H1 (cell line): ENCODE measurements around the gene IGFBP1. TPM values are rescaled to one million over a fixed set of nuclear protein-coding genes. Genes with fewer than 3 reads are reported as not detected.

Experiments used
- CTCF ChIA-PET: fragments of 300-600 bp; sonication (Branson Sonifier 250); formaldehyde crosslinking; loops from one replicate; lab custom pipeline; 2021; ENCODE audit not compliant: partially characterized antibody; lab: Charles Lee
- POLR2A ChIA-PET: fragments of 300-600 bp; sonication (Branson Sonifier 250); formaldehyde crosslinking; loops from one replicate; lab custom pipeline; 2021; ENCODE audit warnings: inconsistent platforms; ENCODE audit not compliant: partially characterized antibody; lab: Charles Lee
- DNase-seq, 2 experiments: peaks; one replicate each; pipeline versions ENCODE4 v3.0.0 to v3.0.0-alpha.2; 2010 to 2022; ENCODE audit warnings: low spot score in 2 of 2, low read depth in 1 of 2, mixed read lengths in 1 of 2
- FAIRE-seq: peaks from 2 replicates; lab custom pipeline; 2011; peaks lifted over from hg19 to GRCh38; lab: Jason Lieb, UNC
- H2AFZ ChIP-seq: 2 replicates; pipeline ENCODE4 v1.8.1; 2012; ENCODE audit warnings: low read length, inconsistent platforms
- H2AK5ac ChIP-seq: 2 replicates; pipeline ENCODE4 v1.6.1; 2013; ENCODE audit warnings: low read depth, low read length
- H2BK120ac ChIP-seq: replicated peaks from 2 replicates; pipeline ENCODE3; 2013; ENCODE audit warnings: low read depth, low read length, inconsistent platforms
- H2BK12ac ChIP-seq: 2 replicates; pipeline ENCODE4 v1.6.1; 2013; ENCODE audit warnings: low read depth, low read length
- H2BK15ac ChIP-seq: 2 replicates; pipeline ENCODE4 v1.6.1; 2013; ENCODE audit warnings: low read length
- H2BK20ac ChIP-seq: 2 replicates; pipeline ENCODE4 v1.6.1; 2013; ENCODE audit warnings: low read length
- H2BK5ac ChIP-seq: 2 replicates; pipeline ENCODE4 v1.6.1; 2013; ENCODE audit warnings: low read depth, low read length
- H3K14ac ChIP-seq: 2 replicates; pipeline ENCODE4 v1.6.1; 2013; ENCODE audit warnings: inconsistent platforms; ENCODE audit not compliant: insufficient read length
- H3K18ac ChIP-seq: 2 replicates; pipeline ENCODE4 v1.6.1; 2013; ENCODE audit warnings: low read length; ENCODE audit errors: extremely low read depth
- H3K23ac ChIP-seq: 2 replicates; pipeline ENCODE4 v1.6.1; 2013; ENCODE audit warnings: inconsistent platforms; ENCODE audit not compliant: insufficient read length
- H3K23me2 ChIP-seq: 2 replicates; pipeline ENCODE4 v1.6.1; 2013; ENCODE audit warnings: low read depth, low read length
- H3K27ac ChIP-seq: 2 replicates; pipeline ENCODE4 v1.6.1; 2011; ENCODE audit warnings: low read depth, low read length, inconsistent platforms
- H3K27me3 ChIP-seq, 4 experiments: replicated peaks in 1 of 4; 1 replicate in 1 of 4; 2 replicates in 3 of 4; pipeline versions ENCODE4 v1.6.1 to v1.8.1; 2011 to 2013; ENCODE audit warnings: low read length in 3 of 4, mild to moderate bottlenecking in 3 of 4, inconsistent platforms in 2 of 4, mixed read lengths in 2 of 4, moderate library complexity in 1 of 4; ENCODE audit not compliant: control insufficient read depth in 3 of 4, insufficient read depth in 3 of 4; ENCODE audit errors: extremely low read depth in 1 of 4
- H3K36me3 ChIP-seq, 4 experiments: 2 replicates each; pipeline versions ENCODE4 v1.6.1 to v1.8.1; 2011 to 2013; ENCODE audit warnings: mild to moderate bottlenecking in 4 of 4, low read length in 3 of 4, moderate library complexity in 2 of 4, control low read depth in 1 of 4, inconsistent platforms in 1 of 4; ENCODE audit not compliant: insufficient read depth in 4 of 4, control insufficient read depth in 2 of 4
- H3K4ac ChIP-seq: replicated peaks from 2 replicates; pipeline ENCODE3; 2013; ENCODE audit warnings: low read length, low read depth, mixed read lengths, inconsistent platforms; ENCODE audit not compliant: insufficient read length
- H3K4me1 ChIP-seq, 4 experiments: replicated peaks in 1 of 4; 1 replicate in 1 of 4; 2 replicates in 3 of 4; pipeline versions ENCODE4 v1.6.1 to v1.8.1; 2011 to 2013; ENCODE audit warnings: low read length in 3 of 4, inconsistent platforms in 2 of 4, mixed read lengths in 1 of 4; ENCODE audit not compliant: insufficient read depth in 4 of 4, control insufficient read depth in 3 of 4
- H3K4me2 ChIP-seq, 2 experiments: 2 replicates each; pipeline versions ENCODE4 v1.6.1 to v1.8.1; 2011 to 2013; ENCODE audit warnings: low read depth in 2 of 2, low read length in 2 of 2, control low read depth in 1 of 2, inconsistent platforms in 1 of 2, mild to moderate bottlenecking in 1 of 2; ENCODE audit not compliant: insufficient read depth in 1 of 2
- H3K4me3 ChIP-seq, 4 experiments: fragments of 200-600, 300-600 bp in 1 of 4; sonication (generic), shearing (Covaris generic), sonication (Bioruptor Twin) in 1 of 4; 2 replicates each; pipeline versions ENCODE4 v1.5.1 to v1.8.1; 2011 to 2016; ENCODE audit warnings: low read length in 4 of 4, low read depth in 3 of 4, control low read depth in 2 of 4, inconsistent platforms in 2 of 4, mild to moderate bottlenecking in 2 of 4, mixed read lengths in 1 of 4, moderate library complexity in 1 of 4; ENCODE audit not compliant: insufficient read depth in 2 of 4; ENCODE audit errors: extremely low read depth in 1 of 4
- H3K56ac ChIP-seq: replicated peaks from 2 replicates; pipeline ENCODE3; 2013; ENCODE audit warnings: low read depth, mild to moderate bottlenecking, mixed read lengths, low read length, inconsistent platforms; ENCODE audit not compliant: insufficient read length
- H3K79me1 ChIP-seq: 2 replicates; pipeline ENCODE4 v1.6.1; 2013; ENCODE audit warnings: low read depth, low read length, control low read depth
- H3K79me2 ChIP-seq, 2 experiments: 2 replicates each; pipeline versions ENCODE4 v1.6.1 to v1.8.1; 2012 to 2013; ENCODE audit warnings: low read length in 2 of 2, mild to moderate bottlenecking in 2 of 2, inconsistent platforms in 1 of 2; ENCODE audit not compliant: insufficient read depth in 2 of 2, control insufficient read depth in 1 of 2
- H3K9ac ChIP-seq, 4 experiments: replicated peaks in 1 of 4; 1 replicate in 1 of 4; 2 replicates in 3 of 4; pipeline versions ENCODE4 v1.6.1 to v1.8.1; 2011 to 2013; ENCODE audit warnings: low read depth in 3 of 4, low read length in 3 of 4, control low read depth in 2 of 4, mild to moderate bottlenecking in 2 of 4, moderate library complexity in 2 of 4, inconsistent platforms in 1 of 4; ENCODE audit errors: extremely low read depth in 1 of 4
- H3K9me3 ChIP-seq, 2 experiments: 2 replicates each; pipeline versions ENCODE4 v1.6.1 to v1.8.1; 2012 to 2013; ENCODE audit warnings: mild to moderate bottlenecking in 2 of 2, moderate library complexity in 2 of 2, control low read depth in 1 of 2, inconsistent platforms in 1 of 2, low read depth in 1 of 2, low read length in 1 of 2, mixed read lengths in 1 of 2; ENCODE audit not compliant: insufficient read depth in 2 of 2
- H4K20me1 ChIP-seq, 2 experiments: replicated peaks in 1 of 2; 2 replicates each; pipeline versions ENCODE3 to v1.8.1; 2011 to 2013; ENCODE audit warnings: inconsistent platforms in 2 of 2, low read length in 2 of 2, mild to moderate bottlenecking in 1 of 2; ENCODE audit not compliant: insufficient read depth in 2 of 2, control insufficient read depth in 1 of 2
- H4K5ac ChIP-seq: 2 replicates; pipeline ENCODE4 v1.6.1; 2013; ENCODE audit warnings: low read length, low read depth, mixed read lengths, inconsistent platforms; ENCODE audit not compliant: insufficient read length
- H4K8ac ChIP-seq: 2 replicates; pipeline ENCODE4 v1.8.0; 2013; ENCODE audit warnings: mild to moderate bottlenecking, moderate library complexity, low read length, inconsistent platforms; ENCODE audit not compliant: insufficient read depth; ENCODE audit errors: extremely low read depth
- H4K91ac ChIP-seq: replicated peaks from 2 replicates; pipeline ENCODE3; 2013; ENCODE audit warnings: low read length, mixed read lengths, inconsistent platforms; ENCODE audit not compliant: insufficient read length
- FOSL1 ChIP-seq: IDR thresholded peaks from 2 replicates; pipeline ENCODE4 v1.6.1; 2011; ENCODE audit warnings: mild to moderate bottlenecking, low read depth, low read length, moderate library complexity; ENCODE audit not compliant: insufficient read depth
- GTF2F1 ChIP-seq: IDR thresholded peaks from 2 replicates; pipeline ENCODE4 v1.6.1; 2012; ENCODE audit warnings: low read depth, low read length, improper control_type of control experiment, borderline replicate concordance
- KDM1A ChIP-seq: fragments of 200-600, 300-600 bp; sonication (generic); IDR thresholded peaks from 2 replicates; pipeline ENCODE4 v1.7.1; 2016; ENCODE audit warnings: mild to moderate bottlenecking, low read length, borderline replicate concordance
- KDM4A ChIP-seq: IDR thresholded peaks from one replicate; pipeline ENCODE4 v1.7.1; 2012; ENCODE audit warnings: low read depth, mild to moderate bottlenecking, moderate library complexity, low read length, inconsistent platforms; ENCODE audit not compliant: severe bottlenecking
- NANOG ChIP-seq: IDR thresholded peaks from 2 replicates; pipeline ENCODE4 v1.6.1; 2011; ENCODE audit warnings: low read length, low read depth, mild to moderate bottlenecking, inconsistent platforms; ENCODE audit not compliant: insufficient read depth, poor library complexity, severe bottlenecking
- RXRA ChIP-seq: IDR thresholded peaks from 2 replicates; pipeline ENCODE4 v1.6.1; 2011; ENCODE audit warnings: low read depth, mild to moderate bottlenecking, low read length, moderate library complexity; ENCODE audit not compliant: insufficient read depth
- SAP30 ChIP-seq: fragments of 300-600 bp; sonication (generic); IDR thresholded peaks from 2 replicates; pipeline ENCODE4 v1.7.1; 2012; ENCODE audit warnings: low read length, moderate library complexity, mild to moderate bottlenecking, inconsistent platforms; ENCODE audit not compliant: insufficient read depth, insufficient replicate concordance
- SP4 ChIP-seq: IDR thresholded peaks from 2 replicates; pipeline ENCODE4 v1.6.1; 2012; ENCODE audit warnings: low read length, inconsistent platforms
- SUZ12 ChIP-seq: fragments of 200-600 bp; sonication (generic); IDR thresholded peaks from 2 replicates; pipeline ENCODE4 v1.6.1; 2012; ENCODE audit warnings: mild to moderate bottlenecking, inconsistent platforms, low read length, moderate library complexity, mixed read lengths
- TAF1 ChIP-seq: IDR thresholded peaks from 2 replicates; pipeline ENCODE4 v1.6.1; 2011; ENCODE audit warnings: mild to moderate bottlenecking, low read depth, low read length
- WGBS, 2 experiments: shearing (Covaris generic) in 1 of 2; methylation state at CpG; one replicate each; pipeline versions ENCODE4 v1.1.6 to v1.1.7; 2013 to 2015; ENCODE audit warnings: low lambda C conversion rate in 2 of 2, mixed read lengths in 2 of 2, inconsistent platforms in 1 of 2, low coverage in 1 of 2, missing lambda C conversion rate in 1 of 2; ENCODE audit not compliant: insufficient replicate concordance in 2 of 2, insufficient coverage in 1 of 2, insufficient read length in 1 of 2; ENCODE audit errors: extremely low coverage in 1 of 2, missing lambda C conversion rate in 1 of 2; 5-methylcytosine and 5-hydroxymethylcytosine counted together
- polyA plus RNA-seq, 7 experiments: library from polyadenylated mRNA; depleted of rRNA in 3 of 7; stranded (reverse) in 5 of 7; unstranded in 2 of 7; fragments of >200 nt in 5 of 7; fragments of 200-250 nt in 2 of 7; gene quantifications; 1 replicate in 5 of 7; 2 replicates in 1 of 7; 4 replicates in 1 of 7; pipeline versions ENCODE4 v1.2.1 to v1.2.3, GENCODE V29; 2011 to 2013; ENCODE audit warnings: missing spikeins in 2 of 7, mixed read lengths in 2 of 7
- total RNA-seq: library from RNA; stranded (reverse); fragmentation: NEBNext Ultra II Directional; extraction: Animal tissue kit (Norgen Biotek cat#: 25700); gene quantifications from 2 replicates; pipeline ENCODE4 v1.2.1, GENCODE V29; 2021
- TF ChIP-seq, protein P1 (sequence below): IDR thresholded peaks from 2 replicates; pipeline ENCODE4 v1.6.1; 2012; ENCODE audit warnings: inconsistent platforms
- TF ChIP-seq, protein P2 (sequence below): IDR thresholded peaks from 2 replicates; pipeline ENCODE4 v1.6.1; 2012; ENCODE audit warnings: inconsistent platforms

The IGFBP1 gene
- total and polyA plus RNA-seq, 2 of the 8 experiments (the other 6 are each of a cell fraction or from before 2014, with no cell fraction given): not detected

DNA sequence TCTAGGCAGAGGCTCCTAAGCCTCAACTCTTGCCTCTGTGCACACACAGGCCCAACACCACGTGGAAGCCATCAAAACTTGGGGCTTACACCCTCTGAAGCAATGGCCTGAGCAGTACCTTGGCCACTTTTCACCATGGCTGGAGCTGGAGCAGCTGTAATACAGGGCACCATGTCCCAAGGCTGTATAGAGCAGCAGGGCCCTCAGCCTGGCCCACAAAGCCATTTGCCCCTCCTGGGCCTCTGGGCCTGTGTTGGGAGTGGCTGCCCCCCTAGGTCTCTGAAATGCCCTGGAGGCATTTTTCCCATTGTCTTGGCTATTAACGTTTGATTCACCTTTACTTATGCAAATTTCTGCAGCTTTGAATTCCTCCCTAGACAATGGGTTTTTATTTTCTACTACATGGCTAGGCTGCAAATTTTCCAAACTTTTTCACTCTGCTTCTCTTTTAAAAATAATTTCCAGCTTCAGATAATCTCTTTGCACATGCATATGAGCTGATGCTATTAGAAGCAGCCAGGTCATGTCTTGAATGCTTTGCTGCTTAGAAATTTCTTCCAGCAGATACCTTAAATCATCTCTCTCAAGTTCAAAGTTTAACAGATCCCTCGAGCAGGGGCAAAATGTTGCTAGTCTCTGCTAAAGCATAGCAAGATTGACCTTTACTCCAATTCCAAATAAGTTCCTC lies 9.7 kb upstream of the IGFBP1 start:
- H3K23ac ChIP-seq: no peak overlapping the region
- H2BK120ac ChIP-seq: no peak overlapping the region
- H3K4me1 ChIP-seq: peaks cover 0 to 3% (median under 1%) of the 10 kb centered on the region in 4 experiments; a peak in 1 of 7 replicates
- H4K20me1 ChIP-seq: peaks cover 0 to 1% of the 10 kb centered on the region in 2 experiments
- H3K14ac ChIP-seq: no peak overlapping the region
- no peak overlapping the region for H2BK15ac ChIP-seq
- no peak overlapping the region for H3K18ac ChIP-seq
- ChIA-PET CTCF (interaction anchor here (0.7 kb wide), 1 partner anchor 15 kb away, joined by 3 read pairs; no protein-coding TSS in a partner anchor), POLR2A (no interaction called here)
- no peak overlapping the region for H2BK12ac ChIP-seq
- H3K9ac ChIP-seq: no peak overlapping the region
- no peak overlapping the region for H2AK5ac ChIP-seq
- H3K4me2 ChIP-seq: no peak overlapping the region
- no peak overlapping the region for H3K4me3 ChIP-seq
- H4K91ac ChIP-seq: no peak overlapping the region
- H3K56ac ChIP-seq: no peak overlapping the region
- DNase-seq: no peak
- no peak overlapping the region for H3K4ac ChIP-seq
- TF ChIP-seq, protein P1, sequence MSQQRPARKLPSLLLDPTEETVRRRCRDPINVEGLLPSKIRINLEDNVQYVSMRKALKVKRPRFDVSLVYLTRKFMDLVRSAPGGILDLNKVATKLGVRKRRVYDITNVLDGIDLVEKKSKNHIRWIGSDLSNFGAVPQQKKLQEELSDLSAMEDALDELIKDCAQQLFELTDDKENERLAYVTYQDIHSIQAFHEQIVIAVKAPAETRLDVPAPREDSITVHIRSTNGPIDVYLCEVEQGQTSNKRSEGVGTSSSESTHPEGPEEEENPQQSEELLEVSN: no peak
- TF ChIP-seq SAP30 (no peak), KDM1A (no peak), GTF2F1 (no peak), RXRA (no peak), TAF1 (no peak), FOSL1 (no peak), KDM4A (no peak), NANOG (no peak), SP4 (no peak), SUZ12 (no peak)
- TF ChIP-seq, protein P2, sequence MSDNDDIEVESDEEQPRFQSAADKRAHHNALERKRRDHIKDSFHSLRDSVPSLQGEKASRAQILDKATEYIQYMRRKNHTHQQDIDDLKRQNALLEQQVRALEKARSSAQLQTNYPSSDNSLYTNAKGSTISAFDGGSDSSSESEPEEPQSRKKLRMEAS: no peak
- TF ChIP-seq, all 59 proteins: peak for 0
- no peak overlapping the region for H3K27ac ChIP-seq
- H2BK20ac ChIP-seq: no peak overlapping the region
- H3K9me3 ChIP-seq: peaks cover 15 to 31% of the 10 kb centered on the region in 2 experiments
- no peaks in the 10 kb centered on the region for H3K23me2 ChIP-seq
- WGBS, 2 experiments: 49% methylated on average over 3 of the region's 3 CpGs; no CpG with 5 or more reads in 1 of the 2 experiments
- H3K79me2 ChIP-seq: no peaks in the 10 kb centered on the region
- no peak overlapping the region for H4K5ac ChIP-seq
- H4K8ac ChIP-seq: no peak overlapping the region
- no peak overlapping the region for H2AFZ ChIP-seq
- no peaks in the 10 kb centered on the region for H3K27me3 ChIP-seq
- H3K36me3 ChIP-seq: no peaks in the 10 kb centered on the region; a peak in 1 of 8 replicates
- FAIRE-seq: no peak
- no peak overlapping the region for H2BK5ac ChIP-seq
- no peaks in the 10 kb centered on the region for H3K79me1 ChIP-seq
